ENCODE data around the gene CYTH4.

DNA sequence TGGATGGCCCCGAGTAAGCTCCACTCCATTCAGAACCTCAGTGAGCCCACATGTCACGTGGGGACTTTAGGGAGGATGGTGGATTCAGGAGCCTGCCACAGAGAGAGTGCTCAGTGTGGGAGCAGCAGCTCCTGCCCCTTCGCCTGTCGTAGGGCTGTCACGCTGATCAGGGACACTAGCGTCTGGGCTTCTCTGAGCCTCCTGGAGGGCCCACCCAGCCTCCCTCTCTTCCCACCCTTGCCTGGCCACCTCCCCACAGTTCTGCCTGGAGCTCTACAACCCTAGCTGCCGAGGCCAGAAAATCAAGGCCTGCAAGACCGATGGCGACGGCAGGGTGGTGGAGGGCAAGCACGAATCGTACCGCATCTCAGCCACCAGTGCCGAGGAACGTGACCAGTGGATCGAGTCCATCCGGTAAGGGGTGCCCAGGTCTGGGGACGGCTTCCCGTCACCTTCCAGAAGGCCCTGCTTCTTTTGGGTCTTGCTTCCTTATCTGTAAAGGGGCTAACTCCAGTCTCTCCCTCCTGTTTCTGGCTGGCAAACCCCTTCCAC lies 29.5 kb downstream of the CYTH4 start:
- TF ChIP-seq POLR2AphosphoS5 (IDR thresholded peaks at IDR 0.05), result no peak
- TF ChIP-seq, protein P1, sequence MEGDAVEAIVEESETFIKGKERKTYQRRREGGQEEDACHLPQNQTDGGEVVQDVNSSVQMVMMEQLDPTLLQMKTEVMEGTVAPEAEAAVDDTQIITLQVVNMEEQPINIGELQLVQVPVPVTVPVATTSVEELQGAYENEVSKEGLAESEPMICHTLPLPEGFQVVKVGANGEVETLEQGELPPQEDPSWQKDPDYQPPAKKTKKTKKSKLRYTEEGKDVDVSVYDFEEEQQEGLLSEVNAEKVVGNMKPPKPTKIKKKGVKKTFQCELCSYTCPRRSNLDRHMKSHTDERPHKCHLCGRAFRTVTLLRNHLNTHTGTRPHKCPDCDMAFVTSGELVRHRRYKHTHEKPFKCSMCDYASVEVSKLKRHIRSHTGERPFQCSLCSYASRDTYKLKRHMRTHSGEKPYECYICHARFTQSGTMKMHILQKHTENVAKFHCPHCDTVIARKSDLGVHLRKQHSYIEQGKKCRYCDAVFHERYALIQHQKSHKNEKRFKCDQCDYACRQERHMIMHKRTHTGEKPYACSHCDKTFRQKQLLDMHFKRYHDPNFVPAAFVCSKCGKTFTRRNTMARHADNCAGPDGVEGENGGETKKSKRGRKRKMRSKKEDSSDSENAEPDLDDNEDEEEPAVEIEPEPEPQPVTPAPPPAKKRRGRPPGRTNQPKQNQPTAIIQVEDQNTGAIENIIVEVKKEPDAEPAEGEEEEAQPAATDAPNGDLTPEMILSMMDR (IDR thresholded peaks at IDR 0.05), result no peak
